T-cell (primary cell): Measurements from ENCODE around the gene GTF3C1. TPM values are rescaled to one million over a fixed set of nuclear protein-coding genes. Genes with fewer than 3 reads are reported as not detected.
A peak's percentile ranks its signal among the peaks of the same experiment; 100 is the strongest.

Source experiments
- ATAC-seq, 4 experiments: fragments of 200-7000 bp in 3 of 4; fragments of 150-1000 bp in 1 of 4; cut with Tn5 transposase; replicated peaks in 1 of 4; 1 replicate in 3 of 4; 2 replicates in 1 of 4; pipeline ENCODE4 v1.10.0; 2021; ENCODE audit warnings: moderate library complexity in 3 of 4, mild to moderate bottlenecking in 2 of 4, moderate number of reproducible peaks in 1 of 4
- CTCF ChIA-PET, 2 donors: fragments of 300-600 bp; sonication (Branson Sonifier 250); formaldehyde crosslinking; loops; one replicate each; lab custom pipeline; 2022; ENCODE audit warnings: antibody characterized with exemption in 2 of 2; lab: Charles Lee
- POLR2A ChIA-PET, 2 donors: fragments of 300-600 bp; sonication (Branson Sonifier 250); formaldehyde crosslinking; loops; one replicate each; lab custom pipeline; 2022; ENCODE audit warnings: antibody characterized with exemption in 2 of 2; lab: Charles Lee
- DNase-seq, 35 experiments: peaks; one replicate each; pipeline versions ENCODE4 v3.0.0 to v3.0.0-alpha.2; 2013 to 2023
- H3K27ac ChIP-seq: one replicate; pipeline ENCODE4 v1.5.1; 2013; ENCODE audit warnings: low read length
- H3K27me3 ChIP-seq, 2 experiments: replicated peaks in 1 of 2; 1 replicate in 1 of 2; 2 replicates in 1 of 2; pipeline versions ENCODE4 v1.6.1 to v1.7.0; 2013; ENCODE audit warnings: low read length in 1 of 2, mixed read lengths in 1 of 2; ENCODE audit not compliant: control insufficient read depth in 2 of 2, insufficient read depth in 2 of 2; ENCODE audit errors: extremely low read depth in 1 of 2
- H3K36me3 ChIP-seq, 2 donors: 1 replicate in 1 of 2; 2 replicates in 1 of 2; pipeline versions ENCODE4 v1.6.1 to v1.7.0; 2013; ENCODE audit warnings: low read length in 1 of 2; ENCODE audit not compliant: control insufficient read depth in 2 of 2, insufficient read depth in 1 of 2; ENCODE audit errors: extremely low read depth in 1 of 2
- H3K4me1 ChIP-seq, 2 experiments: 1 replicate in 1 of 2; 2 replicates in 1 of 2; pipeline versions ENCODE4 v1.6.1 to v1.7.0; 2013; ENCODE audit warnings: low read length in 2 of 2, mixed read lengths in 1 of 2; ENCODE audit not compliant: insufficient read depth in 2 of 2, control insufficient read depth in 1 of 2; ENCODE audit errors: extremely low read depth in 1 of 2
- H3K4me3 ChIP-seq, 2 donors: 1 replicate in 1 of 2; 2 replicates in 1 of 2; pipeline versions ENCODE4 v1.5.1 to v1.7.0; 2013; ENCODE audit warnings: mild to moderate bottlenecking in 2 of 2, low read length in 1 of 2, moderate library complexity in 1 of 2; ENCODE audit not compliant: control insufficient read depth in 1 of 2; ENCODE audit errors: extremely low read depth in 1 of 2
- H3K9me3 ChIP-seq: 2 replicates; pipeline ENCODE4 v1.7.0; 2013
- H3K27ac Mint-ChIP-seq, 2 donors: one replicate each; pipeline ENCODE4 v1.8.0; 2020 to 2021; ENCODE audit warnings: mild to moderate bottlenecking in 2 of 2, mixed read lengths in 2 of 2
- H3K27me3 Mint-ChIP-seq, 2 donors: one replicate each; pipeline ENCODE4 v1.8.0; 2021 to 2022; ENCODE audit warnings: mixed read lengths in 2 of 2
- H3K36me3 Mint-ChIP-seq: one replicate; pipeline ENCODE4 v1.8.0; 2021; ENCODE audit warnings: mixed read lengths
- H3K4me1 Mint-ChIP-seq, 3 donors: one replicate each; pipeline ENCODE4 v1.8.0; 2020 to 2022; ENCODE audit warnings: mixed read lengths in 3 of 3, mild to moderate bottlenecking in 1 of 3
- H3K4me3 Mint-ChIP-seq, 3 donors: one replicate each; pipeline ENCODE4 v1.8.0; 2020 to 2022; ENCODE audit warnings: mild to moderate bottlenecking in 3 of 3, mixed read lengths in 3 of 3, moderate library complexity in 3 of 3
- H3K9me3 Mint-ChIP-seq, 3 donors: one replicate each; pipeline ENCODE4 v1.8.0; 2020 to 2022; ENCODE audit warnings: mixed read lengths in 3 of 3
- WGBS: methylation state at CpG from one replicate; pipeline ENCODE4 v1.1.5; 2013; ENCODE audit warnings: missing lambda C conversion rate; ENCODE audit not compliant: insufficient coverage; 5-methylcytosine and 5-hydroxymethylcytosine counted together
- total RNA-seq, 35 experiments: library from RNA in 6 of 35; stranded (reverse) in 6 of 35; fragments of 120-200 nt in 1 of 35; gene quantifications; one replicate each; pipeline versions ENCODE4 v1.2.1 to v1.2.4 and lab custom pipeline; 2013 to 2026

Gene GTF3C1
- total RNA-seq, 5 donors from 2014 or later (not counting 1 experiment from before 2014, with no cell fraction given) = 60.3 to 72.8 (median 61.4) TPM

- H3K36me3 ChIP-seq = peaks cover 12 to 52% of the 10 kb centered on the region in 2 donors
- ChIA-PET POLR2A (interaction anchor here in 1 of 2 donors (1.4 kb wide), 1 partner anchor 19 kb away, joined by 5 read pairs; no protein-coding TSS in a partner anchor), CTCF (interaction anchor here in 1 of 2 donors (1.4 kb wide), 1 partner anchor 28 kb away, joined by 3 read pairs; no protein-coding TSS in a partner anchor)
- H3K4me1 ChIP-seq = peaks cover 11 to 64% of the 10 kb centered on the region in 2 experiments
- no peaks in the 10 kb centered on the region for H3K27me3 ChIP-seq
- Mint-ChIP-seq H3K36me3 (peaks cover 34% of the 10 kb centered on the region), H3K4me3 (no peak overlapping the region), H3K27me3 (no peaks in the 10 kb centered on the region), H3K27ac (peak overlapping the region in 1 of 2 donors; percentile 52), H3K9me3 (no peaks in the 10 kb centered on the region), H3K4me1 (peaks cover 43 to 75% (median 70%) of the 10 kb centered on the region in 3 donors)
- H3K9me3 ChIP-seq = no peaks in the 10 kb centered on the region
- WGBS = 96% methylated on average over 4 of the region's 4 CpGs
- no peak overlapping the region for H3K4me3 ChIP-seq
- no peak overlapping the region for H3K27ac ChIP-seq
- DNase-seq = peak in 3 of 35 experiments; percentile 2 to 16 (median 12)
- no peak for ATAC-seq
These were observed 121.5 kb downstream of the GTF3C1 start for GRCh38 chr16:27428026-27428785.

- H3K27me3 ChIP-seq = no peaks in the 10 kb centered on the region
- no peak overlapping the region for H3K4me3 Mint-ChIP-seq
- H3K9me3 Mint-ChIP-seq = peaks cover 0 to under 1% (median 0%) of the 10 kb centered on the region in 3 donors
- H3K27ac Mint-ChIP-seq = peak overlapping the region; percentile 23 to 74
- POLR2A ChIA-PET = interaction anchor here in 1 of 2 donors (1.4 kb wide), 1 partner anchor 19 kb away, joined by 5 read pairs; no protein-coding TSS in a partner anchor
- H3K4me1 Mint-ChIP-seq = peaks cover 37 to 68% (median 64%) of the 10 kb centered on the region in 3 donors
- H3K36me3 ChIP-seq = peaks cover 12 to 49% of the 10 kb centered on the region in 2 donors
- peaks cover 33% of the 10 kb centered on the region for H3K36me3 Mint-ChIP-seq
- DNase-seq (no peak), ATAC-seq (no peak)
- H3K27ac ChIP-seq = no peak overlapping the region
- H3K27me3 Mint-ChIP-seq = no peaks in the 10 kb centered on the region
- no peak overlapping the region for H3K4me3 ChIP-seq
- CTCF ChIA-PET = interaction anchor here in 1 of 2 donors (1.4 kb wide), 1 partner anchor 27 kb away, joined by 3 read pairs; no protein-coding TSS in a partner anchor
- peaks cover 2% of the 10 kb centered on the region for H3K9me3 ChIP-seq
- 95% methylated on average over 3 of the region's 5 CpGs for WGBS
- peaks cover 11 to 62% of the 10 kb centered on the region in 2 experiments for H3K4me1 ChIP-seq
These were observed 122.2 kb downstream of the GTF3C1 start for GRCh38 chr16:27427538-27427937.

GRCh38 chr16:27426423-27427408, 123.0 kb downstream of the GTF3C1 start:
- H3K4me1 ChIP-seq = peaks cover 9 to 54% of the 10 kb centered on the region in 2 experiments
- WGBS = no CpG with 5 or more reads among the region's 7 CpGs

GRCh38 chr16:27425961-27426360, 123.8 kb downstream of the GTF3C1 start:
- peaks cover 6 to 12% (median 11%) of the 10 kb centered on the region in 3 donors for H3K9me3 Mint-ChIP-seq
- peak overlapping the region; percentile 82 to 90 for H3K27ac Mint-ChIP-seq
- peak overlapping the region in 1 of 3 donors; percentile 23 for H3K4me3 Mint-ChIP-seq
- WGBS = 100% methylated on average over 1 of the region's 1 CpG
- peaks cover 12 to 35% of the 10 kb centered on the region in 2 donors for H3K36me3 ChIP-seq
- ChIA-PET CTCF (no interaction called here), POLR2A (no interaction called here)
- ATAC-seq = no peak
- H3K4me1 ChIP-seq = peaks cover 8 to 50% of the 10 kb centered on the region in 2 experiments
- H3K36me3 Mint-ChIP-seq = peaks cover 41% of the 10 kb centered on the region
- H3K4me1 Mint-ChIP-seq = peaks cover 35 to 58% (median 57%) of the 10 kb centered on the region in 3 donors
- no peaks in the 10 kb centered on the region for H3K27me3 ChIP-seq
- no peak for DNase-seq
- no peaks in the 10 kb centered on the region for H3K27me3 Mint-ChIP-seq
- no peak overlapping the region for H3K4me3 ChIP-seq
- peak overlapping the region; percentile 72 for H3K27ac ChIP-seq
- H3K9me3 ChIP-seq = peaks cover 8% of the 10 kb centered on the region

More at GRCh38 chr16:27426423-27427408, 123.0 kb downstream of the GTF3C1 start:
- ChIA-PET CTCF (interaction anchor here (0.6 to 1.4 kb wide), 3 partner anchors 23 to 317 kb away, joined by 3 to 8 read pairs (median 3); no protein-coding TSS in a partner anchor), POLR2A (interaction anchor here in 1 of 2 donors (0.6 to 1.4 kb wide), 3 partner anchors 20 to 258 kb away, joined by 3 to 5 read pairs (median 3); no protein-coding TSS in a partner anchor)
- no peak overlapping the region for H3K4me3 ChIP-seq
- peaks cover 12 to 41% of the 10 kb centered on the region in 2 donors for H3K36me3 ChIP-seq
- H3K27ac ChIP-seq = peak overlapping the region; percentile 72
- Mint-ChIP-seq H3K36me3 (peaks cover 37% of the 10 kb centered on the region), H3K4me3 (peak overlapping the region in 1 of 3 donors; percentile 23), H3K4me1 (peaks cover 35 to 62% (median 57%) of the 10 kb centered on the region in 3 donors), H3K9me3 (peaks cover 5 to 9% (median 8%) of the 10 kb centered on the region in 3 donors), H3K27ac (peak overlapping the region; percentile 82 to 90), H3K27me3 (no peaks in the 10 kb centered on the region)
- H3K27me3 ChIP-seq = no peaks in the 10 kb centered on the region
- peak; percentile 88 to 100 (median 100) for ATAC-seq
- H3K9me3 ChIP-seq = peaks cover 5% of the 10 kb centered on the region
- DNase-seq = peak in 34 of 35 experiments; percentile 48 to 80 (median 64)

- Mint-ChIP-seq H3K36me3 (peaks cover 45% of the 10 kb centered on the region), H3K4me3 (no peak overlapping the region), H3K4me1 (peaks cover 28 to 59% (median 58%) of the 10 kb centered on the region in 3 donors), H3K27me3 (no peaks in the 10 kb centered on the region), H3K9me3 (peaks cover 9 to 18% (median 17%) of the 10 kb centered on the region in 3 donors), H3K27ac (peak overlapping the region; percentile 42 to 90)
- WGBS = 100% methylated on average over 4 of the region's 10 CpGs
- ChIA-PET CTCF (no interaction called here), POLR2A (no interaction called here)
- no peak overlapping the region for H3K27ac ChIP-seq
- no peak overlapping the region for H3K4me3 ChIP-seq
- DNase-seq (no peak), ATAC-seq (no peak)
- H3K9me3 ChIP-seq = peaks cover 8% of the 10 kb centered on the region
- peaks cover 9 to 29% of the 10 kb centered on the region in 2 donors for H3K36me3 ChIP-seq
- no peaks in the 10 kb centered on the region for H3K27me3 ChIP-seq
- peaks cover 7 to 42% of the 10 kb centered on the region in 2 experiments for H3K4me1 ChIP-seq
These were observed 124.8 kb downstream of the GTF3C1 start for GRCh38 chr16:27424772-27425498.
